Measurements from ENCODE around the gene SOCS6.

DNA sequence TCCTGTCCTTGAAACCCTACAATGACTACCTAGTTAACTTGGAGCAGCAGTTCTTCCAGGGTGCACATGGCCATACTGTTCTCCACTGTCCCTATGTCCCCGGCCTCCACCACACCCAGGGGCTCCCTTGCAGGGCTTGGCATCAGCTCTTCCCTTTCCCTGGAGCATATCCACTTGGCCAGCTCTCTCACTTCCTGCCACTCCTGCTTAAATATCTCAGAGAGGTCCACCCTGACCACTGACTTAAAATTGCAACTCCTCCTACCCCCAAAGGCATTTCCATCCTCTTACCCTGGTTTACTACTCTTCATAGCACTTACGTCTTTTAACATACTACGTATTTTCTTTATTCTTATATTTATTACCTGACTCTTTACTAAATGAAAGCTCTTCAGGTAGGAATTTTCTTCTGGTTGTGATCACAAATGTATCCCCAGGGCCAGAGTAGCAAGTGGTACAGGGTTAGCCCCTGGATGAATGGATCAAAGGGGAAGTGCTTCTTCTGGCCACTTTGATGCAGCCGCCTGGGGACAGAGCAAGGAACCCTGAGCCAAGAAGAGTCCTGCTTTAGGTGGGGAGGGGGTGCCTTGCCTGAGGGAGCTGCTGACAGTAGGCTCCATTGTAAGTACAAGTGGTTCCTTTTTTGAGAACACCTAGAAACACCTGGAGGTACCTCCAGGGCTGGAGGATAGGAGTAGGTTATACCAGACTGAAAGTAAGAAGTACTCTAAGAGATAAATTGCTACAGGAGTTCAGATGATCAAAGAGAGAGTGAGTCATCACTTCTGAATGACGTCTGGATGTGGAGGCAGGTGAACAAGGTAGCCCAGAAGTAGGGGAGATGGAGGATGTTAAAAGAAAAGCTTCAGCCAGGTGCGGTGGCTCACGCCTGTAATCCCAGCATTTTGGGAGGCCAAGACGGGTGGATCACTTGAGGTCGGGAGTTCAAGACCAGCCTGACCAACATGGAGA lies 82.2 kb downstream of the SOCS6 start:
- TF ChIP-seq CTCF (IDR thresholded peaks at IDR 0.05), result no peak
- TF ChIP-seq POLR2A (IDR thresholded peaks at IDR 0.05), result no peak
